IMR-90 (cell line): ENCODE measurements around the gene KIF16B. TPM values are rescaled to one million over a fixed set of nuclear protein-coding genes. Genes with fewer than 3 reads are reported as not detected.

ENCODE experiments used
- ATAC-seq: fragments of 200-7000 bp; cut with Tn5 transposase; 2 replicates; pipeline ENCODE4 v1.9.1; 2020; ENCODE audit warnings: low read depth, mild to moderate bottlenecking, moderate library complexity
- BruUV-seq: library from RNA; stranded (reverse); fragments of 400-500 nt; replicated peaks from 2 replicates; lab custom pipeline; 2021; lab: Mats Ljungman, UMichigan
- CTCF ChIA-PET: fragments of 300-600 bp; formaldehyde crosslinking; extraction: SDS; loops from one replicate; lab custom pipeline; 2021; ENCODE audit warnings: antibody characterized with exemption; lab: Yijun Ruan, JAX
- POLR2A ChIA-PET: fragments of 300-600 bp; sonication (Branson Sonifier 250); formaldehyde crosslinking; loops from one replicate; lab custom pipeline; 2022; ENCODE audit warnings: antibody characterized with exemption; ENCODE audit not compliant: unreplicated experiment; lab: Charles Lee
- DNase-seq: peaks from one replicate; pipeline ENCODE4 v3.0.0; 2013
- H2AFZ ChIP-seq: replicated peaks from 2 replicates; pipeline ENCODE3; 2013; ENCODE audit warnings: low read length, mild to moderate bottlenecking; ENCODE audit not compliant: poor library complexity
- H2AK5ac ChIP-seq: 2 replicates; pipeline ENCODE4 v1.6.1; 2013; ENCODE audit warnings: low read depth, low read length, inconsistent platforms
- H2AK9ac ChIP-seq: replicated peaks from 2 replicates; pipeline ENCODE3; 2013; ENCODE audit warnings: mild to moderate bottlenecking, low read depth, low read length, moderate library complexity; ENCODE audit not compliant: poor library complexity
- H2BK120ac ChIP-seq: 2 replicates; pipeline ENCODE4 v1.6.1; 2013; ENCODE audit warnings: low read depth, low read length, inconsistent platforms
- H2BK15ac ChIP-seq: 3 replicates; pipeline ENCODE4 v1.6.1; 2013; ENCODE audit warnings: low read depth, low read length, inconsistent platforms
- H2BK20ac ChIP-seq: 2 replicates; pipeline ENCODE4 v1.6.1; 2013; ENCODE audit warnings: low read depth, mild to moderate bottlenecking, inconsistent platforms, low read length, moderate library complexity
- H2BK5ac ChIP-seq: 2 replicates; pipeline ENCODE4 v1.6.1; 2013; ENCODE audit warnings: mild to moderate bottlenecking, low read depth, low read length, inconsistent platforms; ENCODE audit not compliant: poor library complexity, severe bottlenecking
- H3K14ac ChIP-seq: replicated peaks from 2 replicates; pipeline ENCODE4 v1.6.1; 2013; ENCODE audit warnings: low read depth, low read length, inconsistent platforms
- H3K18ac ChIP-seq: 2 replicates; pipeline ENCODE4 v1.6.1; 2013; ENCODE audit warnings: low read depth, low read length, control low read depth
- H3K23ac ChIP-seq: 2 replicates; pipeline ENCODE4 v1.6.1; 2013; ENCODE audit warnings: low read depth, low read length, inconsistent platforms
- H3K27ac ChIP-seq: 2 replicates; pipeline ENCODE4 v1.5.1; 2013; ENCODE audit warnings: mild to moderate bottlenecking, control low read depth, low read length; ENCODE audit not compliant: insufficient read depth
- H3K27me3 ChIP-seq: 2 replicates; pipeline ENCODE4 v1.6.1; 2013; ENCODE audit warnings: low read length; ENCODE audit not compliant: control insufficient read depth, insufficient read depth
- H3K36me3 ChIP-seq: 2 replicates; pipeline ENCODE4 v1.6.1; 2013; ENCODE audit warnings: low read length, mixed read lengths; ENCODE audit not compliant: control insufficient read depth, insufficient read depth
- H3K4ac ChIP-seq: 2 replicates; pipeline ENCODE4 v1.6.1; 2013; ENCODE audit warnings: low read depth, low read length, inconsistent platforms
- H3K4me1 ChIP-seq: 2 replicates; pipeline ENCODE4 v1.6.1; 2013; ENCODE audit warnings: low read length, mixed read lengths; ENCODE audit not compliant: control insufficient read depth, insufficient read depth
- H3K4me2 ChIP-seq: 2 replicates; pipeline ENCODE4 v1.6.1; 2013; ENCODE audit warnings: low read depth, mild to moderate bottlenecking, control low read depth, low read length, moderate library complexity
- H3K4me3 ChIP-seq: 2 replicates; pipeline ENCODE4 v1.5.1; 2013; ENCODE audit warnings: low read depth, mild to moderate bottlenecking, control low read depth, low read length, moderate library complexity; ENCODE audit not compliant: insufficient read depth
- H3K56ac ChIP-seq: 2 replicates; pipeline ENCODE4 v1.6.1; 2013; ENCODE audit warnings: low read length, inconsistent platforms; ENCODE audit not compliant: insufficient read depth; ENCODE audit errors: extremely low read depth
- H3K79me1 ChIP-seq, 2 experiments: 2 replicates each; pipeline ENCODE4 v1.6.1; 2013; ENCODE audit warnings: low read length in 2 of 2, inconsistent platforms in 1 of 2, low read depth in 1 of 2
- H3K9ac ChIP-seq: 2 replicates; pipeline ENCODE4 v1.6.1; 2013; ENCODE audit warnings: low read depth, low read length, control low read depth
- H3K9me1 ChIP-seq: 2 replicates; pipeline ENCODE4 v1.6.1; 2013; ENCODE audit warnings: low read length, inconsistent platforms; ENCODE audit not compliant: insufficient read depth
- H3K9me3 ChIP-seq: 2 replicates; pipeline ENCODE4 v1.6.1; 2013; ENCODE audit warnings: low read length; ENCODE audit not compliant: control insufficient read depth, insufficient read depth
- H4K20me1 ChIP-seq: 2 replicates; pipeline ENCODE4 v1.6.1; 2013; ENCODE audit warnings: low read length, inconsistent platforms; ENCODE audit not compliant: insufficient read depth
- H4K5ac ChIP-seq: 2 replicates; pipeline ENCODE4 v1.6.1; 2013; ENCODE audit warnings: mild to moderate bottlenecking, low read depth, low read length, control low read depth
- H4K8ac ChIP-seq, 2 experiments: 2 replicates each; pipeline ENCODE4 v1.6.1; 2013; ENCODE audit warnings: low read depth in 2 of 2, low read length in 2 of 2, control low read depth in 1 of 2, inconsistent platforms in 1 of 2
- H4K91ac ChIP-seq: 2 replicates; pipeline ENCODE4 v1.6.1; 2013; ENCODE audit warnings: low read depth, low read length, inconsistent platforms; ENCODE audit not compliant: insufficient read depth
- BHLHE40 ChIP-seq: fragments of 150-350 bp; IDR thresholded peaks from 2 replicates; pipeline ENCODE4 v1.6.1; 2016; ENCODE audit warnings: mild to moderate bottlenecking, low read depth, low read length
- CEBPB ChIP-seq: IDR thresholded peaks from 2 replicates; pipeline ENCODE4 v1.6.1; 2012; ENCODE audit warnings: low read depth, low read length, improper control_type of control experiment
- CHD1 ChIP-seq: IDR thresholded peaks from 2 replicates; pipeline ENCODE4 v1.6.1; 2012; ENCODE audit warnings: low read depth, low read length, improper control_type of control experiment
- FOS ChIP-seq: fragments of 150-350 bp; IDR thresholded peaks from 2 replicates; pipeline ENCODE4 v1.6.1; 2016; ENCODE audit warnings: low read depth, low read length
- MAFK ChIP-seq: IDR thresholded peaks from 2 replicates; pipeline ENCODE4 v1.6.1; 2012; ENCODE audit warnings: low read depth, low read length, improper control_type of control experiment
- MXI1 ChIP-seq: IDR thresholded peaks from 2 replicates; pipeline ENCODE4 v1.6.1; 2012; ENCODE audit warnings: low read depth, mild to moderate bottlenecking, low read length, moderate library complexity, borderline replicate concordance
- NFE2L2 ChIP-seq: fragments of 150-350 bp; IDR thresholded peaks from 2 replicates; pipeline ENCODE4 v1.6.1; 2016; ENCODE audit warnings: low read depth, mild to moderate bottlenecking, low read length
- POLR2A ChIP-seq: IDR thresholded peaks from 2 replicates; pipeline ENCODE4 v1.6.1; 2012; ENCODE audit warnings: mild to moderate bottlenecking, low read depth, low read length
- RAD21 ChIP-seq: IDR thresholded peaks from 2 replicates; pipeline ENCODE4 v1.6.1; 2012; ENCODE audit warnings: low read length, improper control_type of control experiment
- RCOR1 ChIP-seq: IDR thresholded peaks from 2 replicates; pipeline ENCODE4 v1.6.1; 2012; ENCODE audit warnings: mild to moderate bottlenecking, low read length, improper control_type of control experiment; ENCODE audit not compliant: insufficient replicate concordance
- RFX5 ChIP-seq: IDR thresholded peaks from 2 replicates; pipeline ENCODE4 v1.8.0; 2012; ENCODE audit warnings: low read depth, mild to moderate bottlenecking, low read length, moderate library complexity
- SMC3 ChIP-seq: fragments of 150-350 bp; IDR thresholded peaks from 2 replicates; pipeline ENCODE4 v1.6.1; 2016; ENCODE audit warnings: low read depth, mild to moderate bottlenecking, antibody characterized with exemption, low read length, moderate library complexity
- WGBS, 2 experiments: methylation state at CpG; one replicate each; pipeline versions ENCODE4 v1.1.5 to v1.1.7; 2013; ENCODE audit warnings: missing lambda C conversion rate in 2 of 2; ENCODE audit not compliant: insufficient read length in 1 of 2; ENCODE audit errors: extremely low coverage in 2 of 2; 5-methylcytosine and 5-hydroxymethylcytosine counted together
- dilution Hi-C: fragments of 300-500 bp; cut with HindIII; formaldehyde crosslinking; loops from one replicate; pipeline ENCODE4 v1.14.3; 2018; ENCODE audit warnings: low sequenced_read_pairs; ENCODE audit not compliant: unreplicated experiment
- in situ Hi-C: fragments of 300-500 bp; cut with MboI; formaldehyde crosslinking; loops from 3 replicates; pipeline ENCODE4 v1.14.3; 2019; ENCODE audit warnings: low sequenced_read_pairs, inconsistent platforms, mixed read lengths
- intact Hi-C: fragments of 100-400 bp; cut with micrococcal nuclease; formaldehyde crosslinking; loops from 2 replicates; pipeline ENCODE4 v1.10.0; 2022
- polyA plus RNA-seq, 3 experiments: library from polyadenylated mRNA; depleted of rRNA; stranded (reverse); fragments of >200 nt; gene quantifications; 2 replicates each; pipeline ENCODE4 v1.2.3, GENCODE V29; 2012; ENCODE audit warnings: low replicate concordance in 1 of 3
- total RNA-seq: library from RNA; depleted of rRNA; stranded (reverse); fragments of >200 nt; gene quantifications from 2 replicates; pipeline ENCODE4 v1.2.3, GENCODE V29; 2012
- TF ChIP-seq, protein P1 (sequence below): conservative IDR thresholded peaks from 2 replicates; pipeline ENCODE4 v1.5.1; 2012; ENCODE audit warnings: mild to moderate bottlenecking, low read depth, low read length, improper control_type of control experiment
- TF ChIP-seq, protein P2 (sequence below): fragments of 150-350 bp; IDR thresholded peaks from 2 replicates; pipeline ENCODE4 v1.6.1; 2017; ENCODE audit warnings: mild to moderate bottlenecking, antibody characterized with exemption, low read length, low read depth
- TF ChIP-seq, protein P3 (sequence below): fragments of 150-350 bp; IDR thresholded peaks from 2 replicates; pipeline ENCODE4 v1.6.1; 2016; ENCODE audit warnings: low read depth, mild to moderate bottlenecking, low read length, moderate library complexity, borderline replicate concordance

Gene KIF16B
- total and polyA plus RNA-seq, 2 of the 4 experiments (the other 2 are of a cell fraction): 4.7 to 10.0 TPM

DNA sequence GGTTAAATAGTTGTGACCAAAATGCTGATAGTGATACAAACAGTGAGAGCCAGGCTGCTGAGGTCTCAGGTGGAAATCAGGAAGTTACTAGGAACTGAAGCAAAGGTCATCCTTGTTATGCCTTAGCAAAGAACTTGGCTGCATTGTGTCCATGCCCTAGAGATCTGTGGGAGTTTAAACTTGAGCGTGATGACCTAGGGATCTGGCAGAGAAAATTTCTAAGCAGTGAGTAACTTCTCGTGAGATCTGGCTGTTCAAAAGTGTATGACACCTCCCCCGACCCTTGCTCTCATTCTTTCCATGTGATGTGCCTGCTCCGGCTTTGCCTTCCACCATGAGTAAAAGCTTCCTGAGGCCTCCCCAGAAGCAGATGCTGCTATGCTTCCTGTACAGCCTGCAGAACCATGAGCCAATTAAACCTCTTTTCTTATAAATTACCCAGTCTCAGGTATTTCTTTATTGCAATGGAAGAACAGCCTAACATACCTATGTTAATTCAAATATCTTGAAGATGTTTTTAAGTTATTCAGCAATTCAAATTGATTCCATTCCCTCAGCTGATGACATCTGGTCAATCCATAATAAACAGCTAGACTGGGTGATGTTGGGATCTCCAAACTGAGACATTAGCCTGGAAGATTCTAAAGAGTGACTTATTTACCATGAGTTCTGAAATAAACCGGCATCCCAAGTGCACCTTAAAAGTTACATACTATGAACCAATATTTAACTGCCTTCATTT, 33.8 kb downstream of the KIF16B start:
- Histone ChIP-seq H3K18ac (no peak overlapping the region), H3K4me1 (peaks cover 6% of the 10 kb centered on the region; the same call in 1 of the 2 replicates), H4K91ac (no peak overlapping the region), H3K36me3 (no peaks in the 10 kb centered on the region), H3K79me1 (peaks cover 7 to 18% of the 10 kb centered on the region in 2 experiments; a peak in 3 of 4 replicates), H2AFZ (no peak overlapping the region), H3K9ac (no peak overlapping the region), H3K14ac (no peak overlapping the region), H4K20me1 (no peaks in the 10 kb centered on the region), H3K27me3 (no peaks in the 10 kb centered on the region), H4K5ac (no peak overlapping the region), H3K27ac (no peak overlapping the region), H2AK9ac (no peak overlapping the region), H2BK20ac (no peak overlapping the region), H3K4ac (no peak overlapping the region), H4K8ac (no peak overlapping the region), H3K4me3 (no peak overlapping the region), H3K9me1 (peaks cover 7% of the 10 kb centered on the region; the same call in 1 of the 2 replicates), H3K9me3 (no peaks in the 10 kb centered on the region), H3K23ac (no peak overlapping the region), H2BK5ac (no peak overlapping the region), H2BK120ac (no peak overlapping the region), H3K4me2 (no peak overlapping the region), H2BK15ac (no peak overlapping the region), H3K56ac (no peak overlapping the region), H2AK5ac (no peak overlapping the region)
- DNase-seq (peak; percentile 9), ATAC-seq (no peak)
- CTCF ChIA-PET: interaction anchor here (0.5 kb wide), 1 partner anchor 64 kb away, joined by 3 read pairs; no protein-coding TSS in a partner anchor
- intact Hi-C loops (no loop called here), in situ Hi-C loops (no loop called here), dilution Hi-C loops (no loop called here)
- no TSS peak for BruUV-seq
- POLR2A ChIA-PET: no interaction called here
- 87% methylated on average over 3 of the region's 5 CpGs; no CpG with 5 or more reads in 1 of the 2 experiments for WGBS, 2 experiments
- no peak for TF ChIP-seq CHD1
- TF ChIP-seq FOS: no peak
- no peak for TF ChIP-seq RCOR1
- no peak for TF ChIP-seq POLR2A
- no peak for TF ChIP-seq SMC3
- TF ChIP-seq RFX5: no peak
- TF ChIP-seq, protein P1, sequence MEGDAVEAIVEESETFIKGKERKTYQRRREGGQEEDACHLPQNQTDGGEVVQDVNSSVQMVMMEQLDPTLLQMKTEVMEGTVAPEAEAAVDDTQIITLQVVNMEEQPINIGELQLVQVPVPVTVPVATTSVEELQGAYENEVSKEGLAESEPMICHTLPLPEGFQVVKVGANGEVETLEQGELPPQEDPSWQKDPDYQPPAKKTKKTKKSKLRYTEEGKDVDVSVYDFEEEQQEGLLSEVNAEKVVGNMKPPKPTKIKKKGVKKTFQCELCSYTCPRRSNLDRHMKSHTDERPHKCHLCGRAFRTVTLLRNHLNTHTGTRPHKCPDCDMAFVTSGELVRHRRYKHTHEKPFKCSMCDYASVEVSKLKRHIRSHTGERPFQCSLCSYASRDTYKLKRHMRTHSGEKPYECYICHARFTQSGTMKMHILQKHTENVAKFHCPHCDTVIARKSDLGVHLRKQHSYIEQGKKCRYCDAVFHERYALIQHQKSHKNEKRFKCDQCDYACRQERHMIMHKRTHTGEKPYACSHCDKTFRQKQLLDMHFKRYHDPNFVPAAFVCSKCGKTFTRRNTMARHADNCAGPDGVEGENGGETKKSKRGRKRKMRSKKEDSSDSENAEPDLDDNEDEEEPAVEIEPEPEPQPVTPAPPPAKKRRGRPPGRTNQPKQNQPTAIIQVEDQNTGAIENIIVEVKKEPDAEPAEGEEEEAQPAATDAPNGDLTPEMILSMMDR: no peak
- TF ChIP-seq RAD21: no peak
- TF ChIP-seq CEBPB: no peak
- TF ChIP-seq, protein P2, sequence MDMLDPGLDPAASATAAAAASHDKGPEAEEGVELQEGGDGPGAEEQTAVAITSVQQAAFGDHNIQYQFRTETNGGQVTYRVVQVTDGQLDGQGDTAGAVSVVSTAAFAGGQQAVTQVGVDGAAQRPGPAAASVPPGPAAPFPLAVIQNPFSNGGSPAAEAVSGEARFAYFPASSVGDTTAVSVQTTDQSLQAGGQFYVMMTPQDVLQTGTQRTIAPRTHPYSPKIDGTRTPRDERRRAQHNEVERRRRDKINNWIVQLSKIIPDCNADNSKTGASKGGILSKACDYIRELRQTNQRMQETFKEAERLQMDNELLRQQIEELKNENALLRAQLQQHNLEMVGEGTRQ: no peak
- TF ChIP-seq NFE2L2: no peak
- TF ChIP-seq MAFK: no peak
- TF ChIP-seq MXI1: no peak
- no peak for TF ChIP-seq BHLHE40
- TF ChIP-seq, protein P3, sequence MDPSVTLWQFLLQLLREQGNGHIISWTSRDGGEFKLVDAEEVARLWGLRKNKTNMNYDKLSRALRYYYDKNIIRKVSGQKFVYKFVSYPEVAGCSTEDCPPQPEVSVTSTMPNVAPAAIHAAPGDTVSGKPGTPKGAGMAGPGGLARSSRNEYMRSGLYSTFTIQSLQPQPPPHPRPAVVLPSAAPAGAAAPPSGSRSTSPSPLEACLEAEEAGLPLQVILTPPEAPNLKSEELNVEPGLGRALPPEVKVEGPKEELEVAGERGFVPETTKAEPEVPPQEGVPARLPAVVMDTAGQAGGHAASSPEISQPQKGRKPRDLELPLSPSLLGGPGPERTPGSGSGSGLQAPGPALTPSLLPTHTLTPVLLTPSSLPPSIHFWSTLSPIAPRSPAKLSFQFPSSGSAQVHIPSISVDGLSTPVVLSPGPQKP: no peak
